PFSK-1 (cell line): ENCODE measurements around the gene THAP8.

Experiments
- FOXP2 ChIP-seq: optimal IDR thresholded peaks from 2 replicates; pipeline ENCODE3; 2011; ENCODE audit warnings: borderline replicate concordance, control low read depth, inconsistent platforms; ENCODE audit not compliant: insufficient read depth; ENCODE audit errors: extremely low read length, extremely low read depth
- POLR2AphosphoS5 ChIP-seq: IDR thresholded peaks from 2 replicates; pipeline ENCODE4 v1.6.1; 2012; ENCODE audit warnings: low read depth, mild to moderate bottlenecking, control low read depth, low read length, moderate library complexity
- REST ChIP-seq, 2 experiments: IDR thresholded peaks; 2 replicates each; pipeline versions ENCODE4 v1.6.1 to v1.8.0; 2011 to 2012; ENCODE audit warnings: low read depth in 2 of 2, low read length in 2 of 2, control low read depth in 1 of 2, inconsistent platforms in 1 of 2, mild to moderate bottlenecking in 1 of 2, moderate library complexity in 1 of 2; ENCODE audit not compliant: insufficient read depth in 1 of 2
- SIN3A ChIP-seq: IDR thresholded peaks from 2 replicates; pipeline ENCODE4 v1.6.1; 2012; ENCODE audit warnings: mild to moderate bottlenecking, low read length, moderate library complexity, borderline replicate concordance; ENCODE audit not compliant: insufficient read depth
- TAF1 ChIP-seq: IDR thresholded peaks from 2 replicates; pipeline ENCODE4 v1.6.1; 2012; ENCODE audit warnings: low read length, control low read depth, borderline replicate concordance; ENCODE audit not compliant: insufficient read depth

The THAP8 gene

GRCh38 chr19:36054733-36055686 is 925 bp upstream of the THAP8 start, which contains the start of gene WDR62:
Gene WDR62, plus strand, starts transcription at chr19:36054897. Its CDS starts 75 bp downstream, at chr19:36054972.
- TF ChIP-seq POLR2AphosphoS5 (peak; percentile 69; the same call in 1 of the 2 replicates), SIN3A (0 out of 2 replicates have a peak, but pooled peaks have one; percentile 10), REST (IDR thresholded peaks at IDR 0.05; ENCODE audit: insufficient read depth in 1 of 2, low read depth in 2 of 2, low read length in 2 of 2) (no peak), TAF1 (0 out of 2 replicates have a peak, but pooled peaks have one; percentile 12), FOXP2 (no peak)

- TF ChIP-seq FOXP2 = no peak
- TF ChIP-seq POLR2AphosphoS5 = no peak
- no peak for TF ChIP-seq SIN3A
- no peak for TF ChIP-seq REST (IDR thresholded peaks at IDR 0.05; ENCODE audit: insufficient read depth in 1 of 2, low read depth in 2 of 2, low read length in 2 of 2)
- TF ChIP-seq TAF1 = no peak
Measured at GRCh38 chr19:36051637-36052036, 2.4 kb downstream of the THAP8 start.

GRCh38 chr19:36051236-36051635 is 2.8 kb downstream of the THAP8 start:
- TF ChIP-seq FOXP2 = no peak
- TF ChIP-seq REST (IDR thresholded peaks at IDR 0.05; ENCODE audit: insufficient read depth in 1 of 2, low read depth in 2 of 2, low read length in 2 of 2) = no peak
- TF ChIP-seq SIN3A = no peak
- no peak for TF ChIP-seq POLR2AphosphoS5
- no peak for TF ChIP-seq TAF1

GRCh38 chr19:36049080-36049698 is 4.9 kb downstream of the THAP8 start:
- no peak for TF ChIP-seq REST (IDR thresholded peaks at IDR 0.05; ENCODE audit: insufficient read depth in 1 of 2, low read depth in 2 of 2, low read length in 2 of 2)
- no peak for TF ChIP-seq SIN3A
- TF ChIP-seq POLR2AphosphoS5 = no peak
- no peak for TF ChIP-seq TAF1
- TF ChIP-seq FOXP2 = no peak
